IMR-90 (cell line): Measurements from ENCODE around the gene SOX1. TPM values are rescaled to one million over a fixed set of nuclear protein-coding genes. Genes with fewer than 3 reads are reported as not detected.

Experiments used
- ATAC-seq: fragments of 200-7000 bp; cut with Tn5 transposase; 2 replicates; pipeline ENCODE4 v1.9.1; 2020; ENCODE audit warnings: low read depth, mild to moderate bottlenecking, moderate library complexity
- BruUV-seq: library from RNA; stranded (reverse); fragments of 400-500 nt; replicated peaks from 2 replicates; lab custom pipeline; 2021; lab: Mats Ljungman, UMichigan
- CTCF ChIA-PET: fragments of 300-600 bp; formaldehyde crosslinking; extraction: SDS; loops from one replicate; lab custom pipeline; 2021; ENCODE audit warnings: antibody characterized with exemption; lab: Yijun Ruan, JAX
- POLR2A ChIA-PET: fragments of 300-600 bp; sonication (Branson Sonifier 250); formaldehyde crosslinking; loops from one replicate; lab custom pipeline; 2022; ENCODE audit warnings: antibody characterized with exemption; ENCODE audit not compliant: unreplicated experiment; lab: Charles Lee
- DNase-seq: peaks from one replicate; pipeline ENCODE4 v3.0.0; 2013
- H2AFZ ChIP-seq: replicated peaks from 2 replicates; pipeline ENCODE3; 2013; ENCODE audit warnings: low read length, mild to moderate bottlenecking; ENCODE audit not compliant: poor library complexity
- H2AK5ac ChIP-seq: 2 replicates; pipeline ENCODE4 v1.6.1; 2013; ENCODE audit warnings: low read depth, low read length, inconsistent platforms
- H2AK9ac ChIP-seq: replicated peaks from 2 replicates; pipeline ENCODE3; 2013; ENCODE audit warnings: mild to moderate bottlenecking, low read depth, low read length, moderate library complexity; ENCODE audit not compliant: poor library complexity
- H2BK120ac ChIP-seq: 2 replicates; pipeline ENCODE4 v1.6.1; 2013; ENCODE audit warnings: low read depth, low read length, inconsistent platforms
- H2BK15ac ChIP-seq: 3 replicates; pipeline ENCODE4 v1.6.1; 2013; ENCODE audit warnings: low read depth, low read length, inconsistent platforms
- H2BK20ac ChIP-seq: 2 replicates; pipeline ENCODE4 v1.6.1; 2013; ENCODE audit warnings: low read depth, mild to moderate bottlenecking, inconsistent platforms, low read length, moderate library complexity
- H2BK5ac ChIP-seq: 2 replicates; pipeline ENCODE4 v1.6.1; 2013; ENCODE audit warnings: mild to moderate bottlenecking, low read depth, low read length, inconsistent platforms; ENCODE audit not compliant: poor library complexity, severe bottlenecking
- H3K14ac ChIP-seq: replicated peaks from 2 replicates; pipeline ENCODE4 v1.6.1; 2013; ENCODE audit warnings: low read depth, low read length, inconsistent platforms
- H3K18ac ChIP-seq: 2 replicates; pipeline ENCODE4 v1.6.1; 2013; ENCODE audit warnings: low read depth, low read length, control low read depth
- H3K23ac ChIP-seq: 2 replicates; pipeline ENCODE4 v1.6.1; 2013; ENCODE audit warnings: low read depth, low read length, inconsistent platforms
- H3K27ac ChIP-seq: 2 replicates; pipeline ENCODE4 v1.5.1; 2013; ENCODE audit warnings: mild to moderate bottlenecking, control low read depth, low read length; ENCODE audit not compliant: insufficient read depth
- H3K27me3 ChIP-seq: 2 replicates; pipeline ENCODE4 v1.6.1; 2013; ENCODE audit warnings: low read length; ENCODE audit not compliant: control insufficient read depth, insufficient read depth
- H3K36me3 ChIP-seq: 2 replicates; pipeline ENCODE4 v1.6.1; 2013; ENCODE audit warnings: low read length, mixed read lengths; ENCODE audit not compliant: control insufficient read depth, insufficient read depth
- H3K4ac ChIP-seq: 2 replicates; pipeline ENCODE4 v1.6.1; 2013; ENCODE audit warnings: low read depth, low read length, inconsistent platforms
- H3K4me1 ChIP-seq: 2 replicates; pipeline ENCODE4 v1.6.1; 2013; ENCODE audit warnings: low read length, mixed read lengths; ENCODE audit not compliant: control insufficient read depth, insufficient read depth
- H3K4me2 ChIP-seq: 2 replicates; pipeline ENCODE4 v1.6.1; 2013; ENCODE audit warnings: low read depth, mild to moderate bottlenecking, control low read depth, low read length, moderate library complexity
- H3K4me3 ChIP-seq: 2 replicates; pipeline ENCODE4 v1.5.1; 2013; ENCODE audit warnings: low read depth, mild to moderate bottlenecking, control low read depth, low read length, moderate library complexity; ENCODE audit not compliant: insufficient read depth
- H3K56ac ChIP-seq: 2 replicates; pipeline ENCODE4 v1.6.1; 2013; ENCODE audit warnings: low read length, inconsistent platforms; ENCODE audit not compliant: insufficient read depth; ENCODE audit errors: extremely low read depth
- H3K79me1 ChIP-seq, 2 experiments: 2 replicates each; pipeline ENCODE4 v1.6.1; 2013; ENCODE audit warnings: low read length in 2 of 2, inconsistent platforms in 1 of 2, low read depth in 1 of 2
- H3K9ac ChIP-seq: 2 replicates; pipeline ENCODE4 v1.6.1; 2013; ENCODE audit warnings: low read depth, low read length, control low read depth
- H3K9me1 ChIP-seq: 2 replicates; pipeline ENCODE4 v1.6.1; 2013; ENCODE audit warnings: low read length, inconsistent platforms; ENCODE audit not compliant: insufficient read depth
- H3K9me3 ChIP-seq: 2 replicates; pipeline ENCODE4 v1.6.1; 2013; ENCODE audit warnings: low read length; ENCODE audit not compliant: control insufficient read depth, insufficient read depth
- H4K20me1 ChIP-seq: 2 replicates; pipeline ENCODE4 v1.6.1; 2013; ENCODE audit warnings: low read length, inconsistent platforms; ENCODE audit not compliant: insufficient read depth
- H4K5ac ChIP-seq: 2 replicates; pipeline ENCODE4 v1.6.1; 2013; ENCODE audit warnings: mild to moderate bottlenecking, low read depth, low read length, control low read depth
- H4K8ac ChIP-seq, 2 experiments: 2 replicates each; pipeline ENCODE4 v1.6.1; 2013; ENCODE audit warnings: low read depth in 2 of 2, low read length in 2 of 2, control low read depth in 1 of 2, inconsistent platforms in 1 of 2
- H4K91ac ChIP-seq: 2 replicates; pipeline ENCODE4 v1.6.1; 2013; ENCODE audit warnings: low read depth, low read length, inconsistent platforms; ENCODE audit not compliant: insufficient read depth
- BHLHE40 ChIP-seq: fragments of 150-350 bp; IDR thresholded peaks from 2 replicates; pipeline ENCODE4 v1.6.1; 2016; ENCODE audit warnings: mild to moderate bottlenecking, low read depth, low read length
- CEBPB ChIP-seq: IDR thresholded peaks from 2 replicates; pipeline ENCODE4 v1.6.1; 2012; ENCODE audit warnings: low read depth, low read length, improper control_type of control experiment
- CHD1 ChIP-seq: IDR thresholded peaks from 2 replicates; pipeline ENCODE4 v1.6.1; 2012; ENCODE audit warnings: low read depth, low read length, improper control_type of control experiment
- CTCF ChIP-seq: conservative IDR thresholded peaks from 2 replicates; pipeline ENCODE4 v1.5.1; 2012; ENCODE audit warnings: mild to moderate bottlenecking, low read depth, low read length, improper control_type of control experiment
- ELK1 ChIP-seq: fragments of 150-350 bp; IDR thresholded peaks from 2 replicates; pipeline ENCODE4 v1.6.1; 2016; ENCODE audit warnings: low read depth, mild to moderate bottlenecking, low read length, moderate library complexity, borderline replicate concordance
- FOS ChIP-seq: fragments of 150-350 bp; IDR thresholded peaks from 2 replicates; pipeline ENCODE4 v1.6.1; 2016; ENCODE audit warnings: low read depth, low read length
- MAZ ChIP-seq: IDR thresholded peaks from 2 replicates; pipeline ENCODE4 v1.6.1; 2012; ENCODE audit warnings: low read depth, mild to moderate bottlenecking, low read length, improper control_type of control experiment, moderate library complexity, borderline replicate concordance
- MXI1 ChIP-seq: IDR thresholded peaks from 2 replicates; pipeline ENCODE4 v1.6.1; 2012; ENCODE audit warnings: low read depth, mild to moderate bottlenecking, low read length, moderate library complexity, borderline replicate concordance
- NFE2L2 ChIP-seq: fragments of 150-350 bp; IDR thresholded peaks from 2 replicates; pipeline ENCODE4 v1.6.1; 2016; ENCODE audit warnings: low read depth, mild to moderate bottlenecking, low read length
- POLR2A ChIP-seq: IDR thresholded peaks from 2 replicates; pipeline ENCODE4 v1.6.1; 2012; ENCODE audit warnings: mild to moderate bottlenecking, low read depth, low read length
- RAD21 ChIP-seq: IDR thresholded peaks from 2 replicates; pipeline ENCODE4 v1.6.1; 2012; ENCODE audit warnings: low read length, improper control_type of control experiment
- RCOR1 ChIP-seq: IDR thresholded peaks from 2 replicates; pipeline ENCODE4 v1.6.1; 2012; ENCODE audit warnings: mild to moderate bottlenecking, low read length, improper control_type of control experiment; ENCODE audit not compliant: insufficient replicate concordance
- RFX5 ChIP-seq: IDR thresholded peaks from 2 replicates; pipeline ENCODE4 v1.8.0; 2012; ENCODE audit warnings: low read depth, mild to moderate bottlenecking, low read length, moderate library complexity
- SMC3 ChIP-seq: fragments of 150-350 bp; IDR thresholded peaks from 2 replicates; pipeline ENCODE4 v1.6.1; 2016; ENCODE audit warnings: low read depth, mild to moderate bottlenecking, antibody characterized with exemption, low read length, moderate library complexity
- USF2 ChIP-seq: fragments of 150-350 bp; IDR thresholded peaks from 2 replicates; pipeline ENCODE4 v1.6.1; 2017; ENCODE audit warnings: mild to moderate bottlenecking, antibody characterized with exemption, low read length, low read depth
- WGBS, 2 experiments: methylation state at CpG; one replicate each; pipeline versions ENCODE4 v1.1.5 to v1.1.7; 2013; ENCODE audit warnings: missing lambda C conversion rate in 2 of 2; ENCODE audit not compliant: insufficient read length in 1 of 2; ENCODE audit errors: extremely low coverage in 2 of 2; 5-methylcytosine and 5-hydroxymethylcytosine counted together
- dilution Hi-C: fragments of 300-500 bp; cut with HindIII; formaldehyde crosslinking; loops from one replicate; pipeline ENCODE4 v1.14.3; 2018; ENCODE audit warnings: low sequenced_read_pairs; ENCODE audit not compliant: unreplicated experiment
- in situ Hi-C: fragments of 300-500 bp; cut with MboI; formaldehyde crosslinking; loops from 3 replicates; pipeline ENCODE4 v1.14.3; 2019; ENCODE audit warnings: low sequenced_read_pairs, inconsistent platforms, mixed read lengths
- intact Hi-C: fragments of 100-400 bp; cut with micrococcal nuclease; formaldehyde crosslinking; loops from 2 replicates; pipeline ENCODE4 v1.10.0; 2022
- polyA plus RNA-seq, 3 experiments: library from polyadenylated mRNA; depleted of rRNA; stranded (reverse); fragments of >200 nt; gene quantifications; 2 replicates each; pipeline ENCODE4 v1.2.3, GENCODE V29; 2012; ENCODE audit warnings: low replicate concordance in 1 of 3
- total RNA-seq: library from RNA; depleted of rRNA; stranded (reverse); fragments of >200 nt; gene quantifications from 2 replicates; pipeline ENCODE4 v1.2.3, GENCODE V29; 2012

Gene SOX1
- total and polyA plus RNA-seq, 2 of the 4 experiments (the other 2 are of a cell fraction): not detected

DNA sequence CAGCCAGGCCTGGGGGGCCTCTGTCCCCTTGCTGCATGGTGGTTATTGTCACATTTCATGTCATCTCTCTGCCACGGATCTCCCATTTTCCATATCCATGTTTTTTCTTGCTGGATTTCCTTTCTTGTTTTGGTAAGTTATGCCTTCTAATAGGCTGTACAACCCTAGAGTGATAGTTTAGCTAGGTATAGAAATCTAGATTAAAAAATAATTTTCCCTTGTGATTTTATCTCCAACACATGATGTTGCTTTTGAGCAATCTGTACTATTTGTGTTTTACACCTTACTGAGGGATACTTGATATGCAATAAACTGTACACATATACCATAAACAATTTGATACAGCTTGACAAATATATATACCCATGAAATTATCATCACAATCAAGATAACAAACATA, 17.0 kb downstream of the SOX1 start:
- H3K4me2 ChIP-seq: no peak overlapping the region
- no peak overlapping the region for H2BK15ac ChIP-seq
- intact Hi-C loops (no loop called here), dilution Hi-C loops (no loop called here), in situ Hi-C loops (loop anchor here (25.0 kb wide), 1 partner anchor 528 kb away; no protein-coding TSS in a partner anchor)
- no peaks in the 10 kb centered on the region for H3K79me1 ChIP-seq
- H2AFZ ChIP-seq: no peak overlapping the region
- H3K9me3 ChIP-seq: peaks cover 11% of the 10 kb centered on the region; the same call in 1 of the 2 replicates
- no peaks in the 10 kb centered on the region for H4K20me1 ChIP-seq
- H3K14ac ChIP-seq: no peak overlapping the region
- H3K4me3 ChIP-seq: no peak overlapping the region
- H3K23ac ChIP-seq: no peak overlapping the region
- no peak overlapping the region for H2BK5ac ChIP-seq
- H2AK5ac ChIP-seq: no peak overlapping the region
- H3K27ac ChIP-seq: no peak overlapping the region
- TF ChIP-seq CEBPB (no peak), SMC3 (no peak), ELK1 (no peak), BHLHE40 (no peak), FOS (no peak), RAD21 (no peak), NFE2L2 (no peak), MAZ (no peak), CTCF (no peak), USF2 (no peak), RCOR1 (no peak), MXI1 (no peak), POLR2A (no peak), RFX5 (no peak), CHD1 (no peak)
- H4K91ac ChIP-seq: no peak overlapping the region
- ChIA-PET CTCF (no interaction called here), POLR2A (no interaction called here)
- no peak overlapping the region for H2AK9ac ChIP-seq
- no peak overlapping the region for H3K56ac ChIP-seq
- no peak overlapping the region for H4K5ac ChIP-seq
- DNase-seq: no peak
- H3K4ac ChIP-seq: no peak overlapping the region
- H2BK20ac ChIP-seq: no peak overlapping the region
- H4K8ac ChIP-seq: no peak overlapping the region
- no peak overlapping the region for H3K9ac ChIP-seq
- H3K18ac ChIP-seq: no peak overlapping the region
- no peaks in the 10 kb centered on the region for H3K4me1 ChIP-seq
- no peak for ATAC-seq
- H3K36me3 ChIP-seq: no peaks in the 10 kb centered on the region
- no peak overlapping the region for H2BK120ac ChIP-seq
- H3K27me3 ChIP-seq: no peaks in the 10 kb centered on the region
- no peaks in the 10 kb centered on the region; the same call in 1 of the 2 replicates for H3K9me1 ChIP-seq
- no TSS peak for BruUV-seq
- no CpG with 5 or more reads among the region's 1 CpG for WGBS, 2 experiments
